Activated CD4-positive, CD25-positive, alpha-beta regulatory T cell treated with anti-CD3 and anti-CD28 coated beads, Interleukin-2, amount 50 U/mL, for 24 hours (primary cell): ENCODE results near the gene PHF24.

Source experiments
- ATAC-seq, 2 donors: fragments of 150-1000 bp; cut with Tn5 transposase; one replicate each; pipeline ENCODE4 v1.10.0; 2021; ENCODE audit warnings: mild to moderate bottlenecking in 1 of 2, moderate library complexity in 1 of 2

PHF24 gene

DNA sequence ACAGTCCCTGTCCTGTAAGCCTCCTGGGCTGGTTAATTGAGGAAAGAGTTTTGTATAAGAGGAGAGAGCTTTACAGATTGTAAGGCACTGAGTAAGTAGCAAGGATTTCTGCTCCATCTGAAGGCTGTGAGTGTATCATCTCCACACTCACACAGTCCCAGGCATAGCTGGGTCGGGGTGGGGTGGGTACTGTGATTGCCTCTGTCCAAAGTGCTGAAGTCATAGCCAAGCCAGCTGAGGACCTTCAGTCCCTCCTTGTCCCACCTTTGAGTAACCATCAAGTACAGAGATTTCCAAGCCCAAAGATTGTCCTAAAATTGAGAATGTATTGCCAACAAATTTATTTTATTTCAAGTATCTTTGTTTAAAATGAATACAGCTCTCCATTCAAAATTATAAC, 26.0 kb downstream of the PHF24 start:
- ATAC-seq = no peak

DNA sequence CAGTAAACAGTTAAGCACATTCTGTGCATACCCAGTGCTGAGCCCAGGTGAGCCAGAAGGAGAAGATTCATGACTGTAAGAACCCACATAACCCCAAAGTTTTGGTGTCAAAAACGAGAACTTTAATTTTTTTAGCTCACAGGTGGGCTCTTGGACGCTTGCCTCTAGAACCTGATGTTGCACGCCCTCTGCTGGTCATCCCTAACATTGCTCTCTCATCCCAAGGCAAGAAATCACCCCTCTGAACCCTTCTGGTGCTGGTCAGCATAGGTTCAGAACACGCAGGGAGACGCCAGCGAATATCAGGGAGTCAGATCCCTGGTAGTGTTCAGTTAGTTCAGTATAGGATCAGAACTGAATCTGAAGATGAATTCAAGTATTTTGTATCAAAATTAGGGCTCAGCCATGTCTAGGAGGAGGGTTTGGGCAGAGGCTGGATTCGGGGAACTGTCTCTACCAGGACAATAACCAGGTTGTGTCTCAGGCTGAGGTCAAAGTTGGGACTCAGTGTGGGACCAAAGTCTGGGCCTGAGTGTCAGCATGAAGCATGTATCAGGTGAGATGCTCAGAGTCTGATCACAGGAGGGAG, 27.3 kb downstream of the PHF24 start:
- ATAC-seq = no peak

DNA sequence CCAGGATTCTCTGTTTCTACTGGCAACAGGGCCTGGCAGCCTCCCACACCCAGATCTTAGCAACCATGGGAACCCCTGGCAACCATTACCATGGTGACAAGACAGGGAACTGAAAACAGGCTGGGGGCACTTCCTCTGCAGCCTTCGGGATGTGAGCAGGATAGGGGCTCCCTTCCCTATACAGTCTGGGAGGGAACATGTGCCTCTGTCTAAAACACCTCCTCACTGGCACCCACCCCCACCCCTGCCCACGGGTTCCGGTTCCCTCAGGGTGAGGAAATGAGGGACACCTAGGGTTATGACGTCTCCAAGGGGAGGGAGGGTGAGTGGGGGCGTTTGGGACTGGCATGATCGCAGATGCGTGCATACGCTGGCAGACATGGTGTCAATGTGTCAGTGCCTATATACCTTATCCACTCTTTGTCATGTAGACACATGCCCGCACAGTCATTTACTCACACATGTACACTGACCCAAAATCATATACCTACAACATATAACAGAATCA, 28.5 kb downstream of the PHF24 start:
- peak in 1 of 2 donors; percentile 4 for ATAC-seq

DNA sequence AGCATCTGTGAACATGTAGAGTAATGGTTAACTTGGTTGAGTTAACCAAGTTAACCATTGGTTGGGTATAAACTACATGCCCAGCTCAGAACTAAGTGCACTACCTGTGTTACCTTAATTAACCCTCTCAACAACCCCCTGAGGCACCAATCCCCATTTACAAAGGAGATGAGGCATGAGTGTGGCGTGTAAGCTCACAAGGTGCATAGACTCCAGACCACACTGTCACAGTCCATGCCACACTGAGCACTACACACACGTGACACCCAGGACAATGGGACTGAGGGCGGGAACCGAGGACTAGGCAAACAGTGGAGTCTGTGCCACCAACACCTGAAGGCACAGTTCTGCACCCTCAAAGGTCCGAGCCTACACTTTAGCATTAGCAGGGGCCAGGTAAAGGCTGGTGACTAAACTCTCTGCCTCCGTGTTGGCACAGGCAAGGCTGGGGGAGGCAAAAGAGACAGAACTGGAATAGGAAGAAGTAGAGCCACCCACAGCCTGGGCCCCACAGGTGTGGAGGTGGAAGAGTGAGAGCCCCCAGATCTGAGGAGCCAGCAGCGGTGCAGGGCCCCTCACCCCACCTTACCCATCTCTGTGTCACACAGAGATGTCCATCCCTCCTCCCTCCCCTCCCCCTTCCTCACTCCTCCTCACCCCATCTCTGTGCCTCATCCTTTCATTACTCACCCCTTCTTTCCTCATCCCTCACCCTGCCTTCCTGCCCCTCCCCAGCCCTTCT, 29.2 kb downstream of the PHF24 start:
- ATAC-seq = no peak

DNA sequence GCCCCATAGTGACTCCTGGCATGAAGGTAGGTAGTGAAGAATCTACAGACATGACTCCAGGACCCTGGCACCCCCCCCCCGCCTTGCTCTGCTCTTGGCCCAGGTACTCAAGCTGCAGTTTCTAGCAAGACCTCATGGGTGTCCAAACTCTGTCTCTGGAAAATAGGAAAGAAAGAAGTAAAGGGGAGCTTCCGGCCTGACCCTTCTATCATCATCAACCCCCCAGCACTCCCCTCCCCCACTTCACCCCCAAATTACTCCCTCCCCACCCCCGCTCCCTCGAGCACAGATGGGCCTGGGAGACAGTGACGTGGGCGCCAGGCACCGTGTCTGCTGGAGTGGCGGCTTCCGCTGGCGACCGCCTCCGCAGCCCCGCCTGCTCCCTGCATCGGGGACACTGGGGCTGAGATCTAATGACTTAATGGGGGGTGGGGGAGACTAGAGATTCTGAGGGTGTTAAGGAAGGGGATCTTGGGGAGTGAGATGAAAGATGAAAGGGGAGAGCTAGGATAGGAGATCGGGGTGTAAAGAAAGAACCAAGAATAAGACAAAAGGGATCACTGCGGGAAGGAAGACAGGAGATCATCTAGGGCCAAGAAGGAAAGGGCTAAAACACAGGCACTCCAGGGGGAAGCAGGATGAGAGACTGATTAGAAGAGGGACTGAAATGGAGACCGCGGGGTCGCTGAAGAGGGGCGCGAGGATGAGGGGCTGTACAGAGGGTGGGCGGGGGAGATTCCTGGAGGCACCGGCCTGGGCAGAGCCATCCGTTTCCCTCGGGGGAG, 30.3 kb downstream of the PHF24 start:
- ATAC-seq = no peak

DNA sequence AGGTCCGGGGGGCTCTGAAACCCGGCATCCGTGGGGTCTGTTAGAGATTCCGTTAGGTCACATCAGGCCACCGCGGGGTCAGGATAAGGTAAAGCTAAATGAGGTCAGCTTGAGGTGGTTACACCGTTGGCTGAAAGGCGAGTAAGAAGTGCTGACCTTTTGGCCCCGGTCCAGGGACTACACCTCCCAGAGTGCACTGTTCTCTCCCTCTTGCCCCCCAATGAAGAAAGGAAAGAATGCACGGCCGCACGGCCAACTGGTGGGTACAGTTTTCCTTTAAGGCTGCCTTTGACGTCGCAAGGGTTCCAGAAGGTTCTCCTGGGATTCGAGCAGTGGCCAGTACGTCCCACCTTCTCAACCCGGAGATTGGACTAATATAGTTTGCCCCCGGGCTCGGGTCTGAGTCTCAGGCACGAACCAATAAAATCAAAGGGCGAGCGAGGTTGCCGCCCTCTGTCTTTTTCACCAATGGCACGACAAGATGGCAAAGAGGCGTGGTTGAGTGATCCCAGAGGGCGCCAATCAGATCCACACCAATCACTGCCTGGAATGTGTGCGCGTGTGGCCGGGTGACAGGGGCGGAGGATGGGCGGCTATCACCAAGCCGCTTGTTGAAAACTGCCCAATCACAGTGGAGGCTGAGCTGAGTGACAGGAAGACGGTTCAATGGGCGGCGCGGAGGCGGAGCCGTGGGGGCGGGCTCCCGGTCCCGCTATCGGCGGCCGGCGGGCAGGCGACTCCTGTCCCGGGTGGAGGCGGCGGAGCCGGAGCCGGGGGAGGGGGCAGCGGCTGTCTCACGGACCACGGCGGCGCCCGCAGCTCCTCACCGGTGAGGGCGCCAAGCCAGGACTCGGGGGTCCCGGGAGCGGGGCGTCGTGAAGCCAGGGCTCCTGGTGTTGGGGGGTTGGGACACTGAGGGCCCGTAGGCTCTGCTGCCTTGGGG, 31.2 kb downstream of the PHF24 start, which contains the start of gene DNAJB5:
TSS of gene DNAJB5 (plus strand) at position 743 of the 943 bp plus-strand sequence. CDS start 886 bp downstream, outside the sequence.
- ATAC-seq = peak; percentile 93 to 95

DNA sequence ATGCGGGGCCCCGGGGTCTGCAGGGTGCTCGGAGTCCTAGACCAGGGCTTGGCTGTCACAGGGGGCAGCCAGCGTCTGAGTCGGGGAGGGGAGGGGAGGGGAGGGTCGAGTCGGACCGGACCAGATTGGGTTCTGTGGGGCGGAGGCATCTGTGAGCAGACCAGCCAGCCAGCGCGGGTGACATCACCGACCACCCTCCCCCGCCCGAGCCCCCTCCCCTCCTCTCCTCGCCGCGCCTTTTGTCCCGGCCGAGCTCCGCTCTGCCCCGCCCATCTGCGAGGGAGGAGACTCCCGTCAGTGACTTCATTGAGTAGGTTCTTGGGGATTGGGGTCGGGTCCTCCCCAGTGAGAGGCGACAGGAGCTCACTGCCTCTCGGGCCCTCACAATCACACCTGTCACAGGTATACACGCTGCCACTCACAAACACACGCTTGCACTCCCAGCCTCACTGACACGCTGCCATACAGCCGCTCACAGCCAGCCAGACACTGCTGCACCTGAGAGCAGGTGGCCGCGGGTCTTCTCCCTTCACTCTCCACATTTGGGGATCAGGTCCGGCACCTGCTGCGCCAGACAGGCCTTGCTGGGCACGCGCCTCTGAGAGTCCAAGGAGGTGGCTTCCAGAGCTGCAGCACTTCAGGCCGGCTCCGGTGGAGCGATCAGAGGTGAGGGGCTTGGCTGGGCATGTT, 32.0 kb downstream of the PHF24 start:
- ATAC-seq = no peak

DNA sequence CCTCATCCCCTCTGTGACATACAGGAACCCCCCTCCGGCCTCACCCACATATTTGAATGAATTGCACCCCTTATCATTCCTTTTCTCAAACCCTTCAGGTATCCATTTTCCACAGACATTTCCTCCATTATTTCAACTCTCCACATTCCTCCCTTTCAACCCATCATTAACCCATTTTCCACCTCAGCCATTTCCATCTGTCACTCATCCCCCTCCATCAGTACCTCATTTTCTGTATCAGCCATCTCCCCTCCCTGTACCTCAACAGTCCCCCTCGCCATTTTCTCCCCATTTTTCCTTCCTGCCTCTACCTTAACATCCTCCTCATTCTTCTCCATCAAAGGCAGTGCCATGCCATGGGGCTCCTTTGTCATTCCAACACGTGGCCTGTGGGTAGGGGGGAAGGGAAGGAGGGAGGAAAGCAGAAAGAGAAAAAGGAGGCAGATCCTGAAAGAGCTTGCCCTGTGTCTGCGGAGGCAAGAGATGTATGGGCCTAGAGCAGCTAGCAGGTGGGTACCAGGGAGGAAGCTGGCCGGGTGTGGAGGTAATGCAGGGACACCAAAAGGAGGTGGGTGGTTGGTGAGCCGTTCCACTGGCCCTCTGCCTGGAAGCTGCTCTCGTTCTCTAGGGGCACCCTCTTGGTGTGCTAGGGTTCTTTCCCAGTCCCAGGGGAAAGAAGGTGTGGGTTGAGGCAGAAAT, 33.0 kb downstream of the PHF24 start:
- ATAC-seq = no peak

DNA sequence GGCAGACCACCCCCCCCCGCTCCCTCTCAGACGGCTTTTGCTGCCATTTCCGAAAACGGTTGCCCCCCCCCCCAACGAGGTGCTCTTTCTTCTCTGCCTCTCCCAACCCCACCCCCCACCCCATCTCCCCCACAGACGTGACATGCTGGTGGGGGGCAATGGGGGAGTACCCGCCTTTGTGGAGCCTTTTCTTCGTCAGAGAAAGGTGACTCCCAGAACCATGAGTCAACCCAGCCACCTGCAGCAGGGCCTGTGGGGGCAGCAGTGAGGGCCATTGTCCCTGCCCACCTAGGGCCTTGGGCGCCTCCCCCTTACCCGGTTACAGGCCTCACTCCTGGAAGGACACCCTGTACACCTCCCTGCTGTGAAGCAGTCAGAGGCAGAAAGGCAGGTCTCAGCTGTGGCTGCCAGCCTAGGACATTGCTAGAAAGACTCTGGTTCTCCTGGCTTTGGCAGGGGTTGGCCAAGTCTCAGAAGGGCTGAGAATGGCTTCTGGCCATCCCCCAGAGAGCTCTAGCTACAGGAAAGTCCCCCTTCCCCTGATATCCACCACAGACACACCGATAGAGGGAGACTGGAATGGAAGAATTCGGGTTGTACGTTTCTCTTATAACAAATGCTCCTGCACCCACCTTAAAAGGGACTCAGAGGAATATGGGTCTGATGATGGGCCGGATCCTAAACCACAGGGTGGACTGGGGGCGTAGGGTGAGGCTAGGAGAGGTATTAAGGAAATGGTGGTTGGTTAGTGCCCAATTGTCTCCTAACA, 33.7 kb downstream of the PHF24 start:
- no peak for ATAC-seq

DNA sequence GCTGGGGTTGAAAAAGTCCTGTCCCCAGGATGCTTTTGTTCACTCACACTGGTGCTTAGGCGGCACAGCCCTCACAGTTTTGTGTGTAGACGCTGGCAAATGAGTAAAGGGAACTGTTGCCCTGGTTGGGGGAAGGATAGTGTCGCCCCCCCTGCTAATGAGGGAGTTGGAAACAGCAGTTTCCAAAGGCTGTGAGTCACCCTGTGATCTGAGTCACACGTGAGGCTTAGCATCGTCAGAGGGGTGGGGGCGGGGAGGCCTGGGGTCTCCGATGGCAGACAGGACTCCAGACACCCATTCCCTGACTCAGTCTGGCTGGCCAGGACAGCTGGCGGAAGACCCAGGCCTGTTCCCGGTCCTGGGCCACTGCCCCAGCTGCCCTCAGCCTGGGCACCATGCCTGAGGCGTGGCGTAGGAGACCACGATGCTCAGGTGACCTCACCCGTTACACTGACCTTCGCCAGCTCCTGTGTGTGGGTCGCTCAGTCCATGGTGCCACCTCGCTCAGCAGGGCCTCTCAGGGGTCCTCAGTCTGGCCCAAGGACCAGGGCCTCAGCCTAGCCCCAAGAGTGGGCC, 34.4 kb downstream of the PHF24 start:
- ATAC-seq = peak; percentile 21 to 27

DNA sequence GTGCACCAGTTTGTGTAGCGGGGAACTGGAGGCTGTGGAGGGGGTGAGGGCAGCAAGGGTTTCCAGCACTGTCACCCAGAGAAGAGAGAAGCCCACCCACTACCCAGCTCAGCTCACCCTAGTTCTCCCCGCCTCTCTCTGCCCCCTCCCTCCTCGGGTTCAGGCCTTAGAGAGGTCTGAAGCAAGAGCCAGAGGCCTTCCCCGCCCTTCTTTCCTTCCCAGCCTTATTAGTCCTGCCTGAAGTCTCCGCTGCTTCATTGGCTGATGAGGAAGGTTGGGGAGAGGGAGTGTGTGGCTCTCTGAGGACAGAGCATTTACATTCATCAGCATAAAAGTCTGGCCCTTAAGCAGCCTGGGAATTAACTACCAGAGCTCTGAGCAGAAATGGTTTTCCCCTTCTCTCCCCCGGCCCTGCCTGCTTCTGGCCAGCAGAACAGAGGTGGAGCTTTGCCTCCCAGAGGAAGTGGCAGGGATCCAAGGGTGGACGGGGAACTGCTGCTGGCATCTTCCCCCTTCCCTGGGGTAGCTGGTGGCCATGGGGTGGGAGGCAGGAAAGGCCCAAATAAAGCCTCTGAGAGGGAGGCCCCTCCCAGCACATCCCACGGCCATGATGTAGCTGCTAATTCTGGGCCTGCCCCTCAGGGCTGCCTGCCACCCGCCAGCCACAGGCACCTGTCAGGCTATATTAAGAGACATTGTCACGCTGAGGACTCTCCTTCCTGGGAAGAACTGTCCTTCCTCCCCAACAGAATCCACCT, 35.6 kb downstream of the PHF24 start:
- no peak for ATAC-seq

DNA sequence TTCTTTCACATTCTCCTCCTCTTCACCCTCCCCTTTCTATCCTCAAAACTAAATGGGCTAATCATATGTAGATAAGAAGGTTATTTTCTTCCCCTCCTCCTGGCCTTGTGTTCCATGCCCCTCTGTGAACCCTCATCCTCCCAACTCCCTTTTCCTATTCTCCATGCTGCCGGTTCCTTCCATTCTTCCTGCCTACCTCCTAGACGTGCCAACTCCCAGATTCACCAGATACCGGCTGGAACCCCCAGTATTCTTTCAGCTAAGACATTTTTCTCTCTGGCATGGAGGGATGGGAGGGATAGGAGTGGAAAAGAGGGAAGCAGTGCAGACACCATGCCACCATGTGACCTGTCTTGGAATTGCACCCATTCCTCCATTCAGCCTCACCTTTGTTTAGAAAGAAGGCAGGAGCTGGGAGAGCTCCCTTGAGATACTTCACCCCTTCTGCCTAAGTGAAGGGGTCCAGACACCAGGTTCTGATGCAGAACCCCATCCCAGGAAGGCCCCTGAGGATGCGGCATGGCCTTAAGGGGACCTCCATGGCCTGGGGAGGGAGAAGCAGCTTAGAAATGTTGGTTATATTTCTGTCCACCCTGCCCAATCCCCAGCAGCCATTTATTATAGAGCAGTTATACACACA, 36.3 kb downstream of the PHF24 start:
- ATAC-seq = no peak

DNA sequence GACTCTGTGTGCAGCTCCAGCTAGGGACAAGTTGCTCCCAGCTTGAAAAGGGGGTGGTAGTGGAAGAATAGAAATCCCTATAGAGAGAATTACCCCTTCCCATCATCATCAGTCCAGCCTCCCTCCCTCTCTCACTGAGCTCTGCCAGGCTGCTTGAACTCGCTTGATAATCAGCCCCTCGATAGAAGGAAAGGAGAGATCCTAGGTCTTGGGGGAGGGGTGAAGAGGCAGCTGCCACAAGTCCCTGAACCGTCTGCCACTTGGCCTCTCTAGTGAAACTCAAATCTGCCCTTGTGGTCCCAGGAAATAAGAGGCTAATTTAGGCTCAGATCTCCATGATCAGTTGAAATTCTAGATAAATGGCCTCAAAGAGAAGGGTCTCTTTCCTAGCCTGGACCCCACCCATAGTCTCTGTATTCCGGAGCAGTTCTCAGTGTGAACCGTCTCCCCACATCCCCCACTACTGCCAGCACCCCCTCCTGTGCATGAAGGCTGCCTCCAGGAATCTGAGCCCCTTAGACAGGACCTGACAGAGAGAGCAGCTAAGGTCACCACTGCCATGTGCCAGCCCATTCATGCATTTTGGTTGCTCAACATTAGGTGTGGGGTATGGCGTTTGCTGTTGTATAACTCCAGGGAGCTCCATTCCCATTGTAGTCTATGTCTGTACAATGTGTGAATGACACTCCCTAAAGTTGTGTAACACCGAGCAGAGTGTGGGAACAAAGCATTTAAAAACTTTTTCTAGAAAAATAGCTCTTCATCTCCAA, 37.0 kb downstream of the PHF24 start:
- no peak for ATAC-seq

DNA sequence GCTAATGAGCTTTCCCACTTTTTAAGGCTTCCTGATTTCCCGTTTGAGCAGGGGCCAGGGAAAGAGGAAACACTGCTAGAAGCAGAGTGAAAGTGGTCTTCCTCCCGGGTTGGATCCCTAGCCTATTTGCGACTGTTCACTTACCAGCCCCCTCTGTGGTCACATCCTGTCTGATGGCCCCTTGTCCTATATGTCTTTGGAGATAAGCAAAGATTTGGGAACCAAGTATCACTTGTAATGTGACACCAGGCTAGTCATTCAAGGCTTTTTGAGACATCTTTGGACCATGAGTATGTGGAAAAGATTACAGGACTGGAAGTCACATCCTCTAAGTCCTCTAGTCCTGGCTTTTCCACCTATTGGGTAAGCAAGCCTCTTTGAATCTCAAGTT, 37.6 kb downstream of the PHF24 start:
- no peak for ATAC-seq

DNA sequence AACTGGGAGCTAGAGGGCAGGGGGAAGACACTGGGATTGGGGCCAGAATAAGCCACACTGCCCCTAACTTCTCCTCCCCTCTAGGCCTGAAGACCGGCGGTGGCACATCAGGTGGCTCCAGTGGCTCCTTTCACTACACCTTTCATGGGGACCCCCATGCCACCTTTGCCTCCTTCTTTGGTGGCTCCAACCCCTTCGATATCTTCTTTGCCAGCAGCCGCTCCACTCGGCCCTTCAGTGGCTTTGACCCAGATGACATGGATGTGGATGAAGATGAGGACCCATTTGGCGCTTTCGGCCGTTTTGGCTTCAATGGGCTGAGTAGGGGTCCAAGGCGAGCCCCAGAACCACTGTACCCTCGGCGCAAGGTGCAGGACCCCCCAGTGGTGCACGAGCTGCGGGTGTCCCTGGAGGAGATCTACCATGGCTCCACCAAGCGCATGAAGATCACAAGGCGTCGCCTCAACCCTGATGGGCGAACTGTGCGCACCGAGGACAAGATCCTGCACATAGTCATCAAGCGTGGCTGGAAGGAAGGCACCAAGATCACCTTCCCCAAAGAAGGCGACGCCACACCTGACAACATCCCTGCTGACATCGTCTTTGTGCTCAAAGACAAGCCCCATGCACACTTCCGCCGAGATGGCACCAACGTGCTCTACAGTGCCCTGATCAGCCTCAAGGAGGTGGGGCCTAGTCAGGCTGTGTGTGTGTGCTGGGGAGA, 38.3 kb downstream of the PHF24 start:
- ATAC-seq = no peak

DNA sequence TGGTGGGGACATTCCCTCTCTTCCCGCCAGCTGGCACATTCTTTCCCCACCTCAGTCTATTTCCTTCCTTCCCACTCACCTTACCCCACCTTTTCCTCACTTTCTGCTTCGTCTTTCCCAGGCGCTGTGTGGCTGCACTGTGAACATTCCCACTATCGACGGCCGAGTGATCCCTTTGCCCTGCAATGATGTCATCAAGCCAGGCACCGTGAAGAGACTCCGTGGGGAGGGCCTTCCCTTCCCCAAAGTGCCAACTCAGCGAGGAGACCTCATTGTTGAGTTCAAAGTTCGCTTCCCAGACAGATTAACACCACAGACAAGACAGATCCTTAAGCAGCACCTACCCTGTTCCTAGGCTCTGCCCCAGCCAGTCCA, 38.8 kb downstream of the PHF24 start:
- ATAC-seq = no peak

DNA sequence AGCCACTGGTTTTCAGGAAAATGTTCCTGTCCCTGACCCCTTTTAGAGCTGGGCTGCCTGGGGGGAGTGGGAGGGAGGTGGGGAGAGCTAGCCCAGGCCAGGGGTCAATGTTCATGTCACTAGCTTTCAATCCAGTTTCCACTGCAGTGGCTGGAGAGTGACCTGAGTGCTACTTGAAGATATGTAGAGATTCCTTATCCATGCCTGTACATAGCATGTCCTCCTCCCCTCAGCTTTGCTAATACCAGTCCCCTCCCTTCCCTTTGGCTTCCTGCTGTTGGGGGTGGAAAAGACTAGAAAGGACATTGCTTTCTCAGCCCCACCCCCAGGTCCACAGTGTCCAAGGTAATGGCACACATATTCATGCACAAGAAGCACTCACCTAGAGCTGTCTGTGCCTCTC, 39.3 kb downstream of the PHF24 start:
- no peak for ATAC-seq
